K562 (cell line): Measurements from ENCODE around the gene METTL18. TPM values are rescaled to one million over a fixed set of nuclear protein-coding genes. Genes with fewer than 3 reads are reported as not detected.

Experiments used
- ATAC-seq: fragments of 200-7000 bp; cut with Tn5 transposase; 3 replicates; pipeline ENCODE4 v1.9.1; 2020; ENCODE audit warnings: moderate library complexity
- BruUV-seq: library from RNA; stranded (reverse); fragments of 400-500 nt; replicated peaks from 2 replicates; lab custom pipeline; 2021; lab: Mats Ljungman, UMichigan
- CTCF ChIA-PET: fragments of 300-600 bp; formaldehyde crosslinking; extraction: SDS; loops from one replicate; lab custom pipeline; 2021; ENCODE audit warnings: low intra/inter-chr PET ratio; lab: Yijun Ruan, JAX
- POLR2A ChIA-PET: fragments of 300-600, 350-650 bp; sonication (Branson Sonifier 250); formaldehyde crosslinking; extraction: SDS; loops from one replicate; lab custom pipeline; 2021; ENCODE audit warnings: antibody characterized with exemption, inconsistent platforms; lab: Yijun Ruan, JAX
- DNase-seq, 4 experiments: peaks; one replicate each; pipeline versions ENCODE4 v3.0.0 to v3.0.0-alpha.2; 2011 to 2018; ENCODE audit warnings: low spot score in 3 of 4, mixed read lengths in 3 of 4; ENCODE audit errors: extremely low read depth in 1 of 4
- FAIRE-seq: peaks from 2 replicates; lab custom pipeline; 2011; peaks lifted over from hg19 to GRCh38; lab: Jason Lieb, UNC
- H2AFZ ChIP-seq: 2 replicates; pipeline ENCODE4 v1.6.0; 2011; ENCODE audit warnings: low read depth, low read length, control low read depth, inconsistent platforms
- H3K27ac ChIP-seq: fragments of 200-600 bp; 3 replicates; pipeline ENCODE4 v1.8.0; 2011; ENCODE audit warnings: low read depth, mild to moderate bottlenecking, control low read depth, inconsistent platforms, low read length, moderate library complexity, mixed read lengths; ENCODE audit errors: extremely low read depth
- H3K27me3 ChIP-seq, 2 experiments: fragments of 300-600 bp in 1 of 2; 2 replicates in 1 of 2; 3 replicates in 1 of 2; pipeline versions ENCODE4 v1.6.0 to v1.8.0; 2011; ENCODE audit warnings: inconsistent platforms in 2 of 2, low read length in 2 of 2, mild to moderate bottlenecking in 1 of 2, mixed read lengths in 1 of 2, moderate library complexity in 1 of 2; ENCODE audit not compliant: control insufficient read depth in 2 of 2, insufficient read depth in 2 of 2
- H3K36me3 ChIP-seq: fragments of 300-600 bp; 3 replicates; pipeline ENCODE4 v1.8.0; 2011; ENCODE audit warnings: mild to moderate bottlenecking, low read length, inconsistent platforms; ENCODE audit not compliant: control insufficient read depth, insufficient read depth
- H3K4me1 ChIP-seq, 2 experiments: fragments of 200-600 bp in 1 of 2; replicated peaks in 1 of 2; 2 replicates in 1 of 2; 3 replicates in 1 of 2; pipeline versions ENCODE4 v1.5.1 to v1.8.0; 2011; ENCODE audit warnings: inconsistent platforms in 2 of 2, low read length in 2 of 2, mild to moderate bottlenecking in 1 of 2, mixed read lengths in 1 of 2, moderate library complexity in 1 of 2; ENCODE audit not compliant: control insufficient read depth in 2 of 2, insufficient read depth in 2 of 2
- H3K4me2 ChIP-seq: 2 replicates; pipeline ENCODE4 v1.6.1; 2011; ENCODE audit warnings: low read length, control low read depth, inconsistent platforms, mixed read lengths; ENCODE audit not compliant: insufficient read depth
- H3K4me3 ChIP-seq: fragments of 200-600 bp; sonication (generic), shearing (Covaris generic); 2 replicates; pipeline ENCODE4 v1.5.1; 2016; ENCODE audit warnings: control low read depth, inconsistent platforms
- H3K79me2 ChIP-seq: fragments of 200-600 bp; 3 replicates; pipeline ENCODE4 v1.8.0; 2011; ENCODE audit warnings: low read length, inconsistent platforms; ENCODE audit not compliant: control insufficient read depth, insufficient read depth
- H3K9ac ChIP-seq, 2 experiments: 2 replicates each; pipeline versions ENCODE4 v1.6.0 to v1.6.1; 2011; ENCODE audit warnings: low read depth in 2 of 2, low read length in 2 of 2, control low read depth in 1 of 2, inconsistent platforms in 1 of 2, mild to moderate bottlenecking in 1 of 2, mixed read lengths in 1 of 2; ENCODE audit not compliant: insufficient read depth in 1 of 2
- H3K9me1 ChIP-seq: one replicate; pipeline ENCODE4 v1.6.0; 2011; ENCODE audit warnings: inconsistent platforms, mild to moderate bottlenecking, low read length, moderate library complexity; ENCODE audit not compliant: control insufficient read depth, insufficient read depth
- H3K9me3 ChIP-seq: replicated peaks from 2 replicates; pipeline ENCODE4 v1.5.1; 2011; ENCODE audit warnings: low read depth, low read length, inconsistent platforms; ENCODE audit not compliant: control insufficient read depth, insufficient read depth
- H4K20me1 ChIP-seq: replicated peaks from 2 replicates; pipeline ENCODE4 v1.6.1; 2011; ENCODE audit warnings: low read length, inconsistent platforms, mixed read lengths; ENCODE audit not compliant: control insufficient read depth, insufficient read depth
- ARID2 ChIP-seq: fragments of 450-650 bp; IDR thresholded peaks from 2 replicates; pipeline ENCODE4 v1.6.1; 2017; ENCODE audit warnings: antibody characterized with exemption, mild to moderate bottlenecking
- BRD9 ChIP-seq: fragments of 450-650 bp; IDR thresholded peaks from 2 replicates; pipeline ENCODE4 v1.6.1; 2018; ENCODE audit warnings: low read depth; ENCODE audit not compliant: partially characterized antibody
- CEBPZ ChIP-seq: fragments of 150-350 bp; IDR thresholded peaks from 2 replicates; pipeline ENCODE4 v1.6.1; 2014; ENCODE audit warnings: low read depth, mild to moderate bottlenecking, low read length, borderline replicate concordance
- EZH2 ChIP-seq: IDR thresholded peaks from 2 replicates; pipeline ENCODE4 v1.6.1; 2012; ENCODE audit warnings: low read depth, mild to moderate bottlenecking, inconsistent platforms, low read length, borderline replicate concordance
- MAFG ChIP-seq: fragments of 450-650 bp; conservative IDR thresholded peaks from 2 replicates; pipeline ENCODE4 v1.6.1; 2016; ENCODE audit warnings: missing genetic modification characterization, missing compliant biosample characterization
- NUFIP1 ChIP-seq: fragments of 450-650 bp; IDR thresholded peaks from 2 replicates; pipeline ENCODE4 v1.6.1; 2018; ENCODE audit not compliant: partially characterized antibody
- ZNF444 ChIP-seq: fragments of 250-450 bp; sonication (Bioruptor Pico); IDR thresholded peaks from 2 replicates; pipeline ENCODE4 v1.4.0; 2020; ENCODE audit warnings: mild to moderate bottlenecking, moderate library complexity
- ZNF511 ChIP-seq: sonication (generic); formaldehyde crosslinking; IDR thresholded peaks from 2 replicates; pipeline ENCODE4 v1.8.0; 2022; ENCODE audit warnings: mild to moderate bottlenecking, missing genetic modification reagents
- WGBS: fragments of 100-300 bp; shearing (Covaris generic); methylation state at CpG from one replicate; pipeline ENCODE4 v1.1.6; 2016; ENCODE audit warnings: low coverage, mixed read lengths; ENCODE audit not compliant: insufficient coverage; ENCODE audit errors: missing lambda C conversion rate; 5-methylcytosine and 5-hydroxymethylcytosine counted together
- in situ Hi-C: fragments of 300-500 bp; cut with MboI; formaldehyde crosslinking; loops from 4 replicates; pipeline ENCODE4 v1.15.0; 2018; ENCODE audit warnings: inconsistent platforms, mixed read lengths
- intact Hi-C: fragments of 100-400 bp; cut with micrococcal nuclease; formaldehyde crosslinking; loops from 2 replicates; pipeline ENCODE4 v1.14.2; 2022
- polyA plus RNA-seq, 8 experiments: library from polyadenylated mRNA; depleted of rRNA in 4 of 8; stranded (reverse) in 5 of 8; unstranded in 3 of 8; fragments of >200 nt; fragmentation: Nextera tagmentation in 2 of 8; fragmentation: Illumina TruSeq in 1 of 8; extraction: Ambion mirVana in 2 of 8; extraction: Trizol in 1 of 8; gene quantifications; 2 replicates each; pipeline versions ENCODE4 v1.2.1 to v1.2.3, GENCODE V29; 2011 to 2014; ENCODE audit warnings: inconsistent platforms in 1 of 8, missing spikeins in 1 of 8
- total RNA-seq, 7 experiments: library from RNA; depleted of rRNA in 6 of 7; stranded (reverse); fragments of >200 nt in 6 of 7; fragmentation: Illumina TruSeq in 2 of 7; extraction: Trizol in 2 of 7; gene quantifications; 2 replicates each; pipeline versions ENCODE4 v1.2.1 to v1.2.3, GENCODE V29; 2011 to 2021; ENCODE audit warnings: low replicate concordance in 1 of 7

METTL18 gene
- total and polyA plus RNA-seq, 9 of the 15 experiments (the other 6 are each of a cell fraction or from before 2014, with no cell fraction given), result 9.5 to 40.2 (median 14.7) TPM

GRCh38 chr1:169779970-169780369 is 14.7 kb downstream of the METTL18 start:
- no peak for ATAC-seq
- Histone ChIP-seq H3K4me3 (no peak overlapping the region), H3K36me3 (no peaks in the 10 kb centered on the region), H3K9me1 (no peaks in the 10 kb centered on the region), H3K79me2 (no peaks in the 10 kb centered on the region), H3K4me1 (peaks cover 0 to 3% of the 10 kb centered on the region in 2 experiments; a peak in 1 of 5 replicates), H3K27ac (no peak overlapping the region), H3K27me3 (peaks cover 0 to 7% of the 10 kb centered on the region in 2 experiments; a peak in 3 of 5 replicates), H3K9ac (no peak overlapping the region), H2AFZ (peak overlapping the region; percentile 37; the same call in 1 of the 2 replicates), H4K20me1 (no peaks in the 10 kb centered on the region), H3K4me2 (no peak overlapping the region), H3K9me3 (no peaks in the 10 kb centered on the region)
- no TSS peak for BruUV-seq
- TF ChIP-seq NUFIP1, result no peak
- TF ChIP-seq ZNF444 (CRISPR knock-in tag), result no peak
- no peak for TF ChIP-seq ZNF511 (CRISPR knock-in tag)
- no peak for TF ChIP-seq CEBPZ
- no peak for TF ChIP-seq EZH2
- TF ChIP-seq MAFG (tag), result 0 out of 2 replicates have a peak, but pooled peaks have one; percentile 7
- TF ChIP-seq BRD9, result no peak
- no peak for TF ChIP-seq ARID2
- ChIA-PET POLR2A (interaction anchor here (0.7 kb wide), 1 partner anchor 13 kb away, joined by 3 read pairs; no protein-coding TSS in a partner anchor), CTCF (no interaction called here)
- no peak for FAIRE-seq
- WGBS, result 8% methylated on average over 4 of the region's 4 CpGs
- no peak for DNase-seq
- in situ Hi-C loops, result no loop called here
- intact Hi-C loops, result no loop called here
